ENCODE data around the gene YKT6. TPM values are rescaled to one million over a fixed set of nuclear protein-coding genes. Genes with fewer than 3 reads are reported as not detected.

Gene YKT6
- total RNA-seq, 1 donor from 2014 or later = 82.5 TPM

GRCh38 chr7:44158873-44159631 lies 41.7 kb upstream of the YKT6 start:
- H3K27ac Mint-ChIP-seq = no peak overlapping the region
- TF ChIP-seq CTCF (IDR thresholded peaks at IDR 0.05; ENCODE audit: unreplicated experiment) = no peak
- no peak overlapping the region for H3K4me3 Mint-ChIP-seq (ENCODE audit: low read depth)
- no peak for DNase-seq (ENCODE audit: low spot score, unreplicated experiment)
- no peaks in the 10 kb centered on the region for H3K27me3 Mint-ChIP-seq
- no peaks in the 10 kb centered on the region for H3K36me3 Mint-ChIP-seq (ENCODE audit: insufficient read depth)
- H3K4me1 Mint-ChIP-seq (ENCODE audit: low read depth) = no peaks in the 10 kb centered on the region
- H3K9me3 Mint-ChIP-seq (ENCODE audit: low read depth) = no peaks in the 10 kb centered on the region

- Mint-ChIP-seq H3K4me3 (ENCODE audit: low read depth) (no peak overlapping the region), H3K9me3 (ENCODE audit: low read depth) (no peaks in the 10 kb centered on the region), H3K27ac (no peak overlapping the region), H3K27me3 (no peaks in the 10 kb centered on the region), H3K36me3 (ENCODE audit: insufficient read depth) (no peaks in the 10 kb centered on the region), H3K4me1 (ENCODE audit: low read depth) (no peaks in the 10 kb centered on the region)
- no peak for DNase-seq (ENCODE audit: low spot score, unreplicated experiment)
- TF ChIP-seq CTCF (IDR thresholded peaks at IDR 0.05; ENCODE audit: unreplicated experiment) = no peak
Measured at GRCh38 chr7:44159824-44160630, 40.8 kb upstream of the YKT6 start.

GRCh38 chr7:44161371-44161770 lies 39.4 kb upstream of the YKT6 start:
- H3K4me3 Mint-ChIP-seq (ENCODE audit: low read depth) = no peak overlapping the region
- H3K36me3 Mint-ChIP-seq (ENCODE audit: insufficient read depth) = no peaks in the 10 kb centered on the region
- H3K9me3 Mint-ChIP-seq (ENCODE audit: low read depth) = peaks cover 5% of the 10 kb centered on the region
- TF ChIP-seq CTCF (IDR thresholded peaks at IDR 0.05; ENCODE audit: unreplicated experiment) = no peak
- H3K4me1 Mint-ChIP-seq (ENCODE audit: low read depth) = no peaks in the 10 kb centered on the region
- no peak overlapping the region for H3K27ac Mint-ChIP-seq
- DNase-seq (ENCODE audit: low spot score, unreplicated experiment) = no peak
- H3K27me3 Mint-ChIP-seq = no peaks in the 10 kb centered on the region

GRCh38 chr7:44162179-44162578 lies 38.6 kb upstream of the YKT6 start:
- Mint-ChIP-seq H3K27ac (no peak overlapping the region), H3K27me3 (no peaks in the 10 kb centered on the region), H3K36me3 (ENCODE audit: insufficient read depth) (no peaks in the 10 kb centered on the region), H3K4me1 (ENCODE audit: low read depth) (peaks cover under 1% of the 10 kb centered on the region), H3K4me3 (ENCODE audit: low read depth) (no peak overlapping the region), H3K9me3 (ENCODE audit: low read depth) (peaks cover 5% of the 10 kb centered on the region)
- no peak for TF ChIP-seq CTCF (IDR thresholded peaks at IDR 0.05; ENCODE audit: unreplicated experiment)
- no peak for DNase-seq (ENCODE audit: low spot score, unreplicated experiment)

GRCh38 chr7:44162785-44163395 lies 37.9 kb upstream of the YKT6 start:
- peaks cover 5% of the 10 kb centered on the region for H3K9me3 Mint-ChIP-seq (ENCODE audit: low read depth)
- no peak overlapping the region for H3K4me3 Mint-ChIP-seq (ENCODE audit: low read depth)
- DNase-seq (ENCODE audit: low spot score, unreplicated experiment) = no peak
- TF ChIP-seq CTCF (IDR thresholded peaks at IDR 0.05; ENCODE audit: unreplicated experiment) = no peak
- H3K4me1 Mint-ChIP-seq (ENCODE audit: low read depth) = peaks cover 4% of the 10 kb centered on the region
- H3K27ac Mint-ChIP-seq = no peak overlapping the region
- H3K27me3 Mint-ChIP-seq = no peaks in the 10 kb centered on the region
- no peaks in the 10 kb centered on the region for H3K36me3 Mint-ChIP-seq (ENCODE audit: insufficient read depth)

Data from progenitor cell of endocrine pancreas (in vitro differentiated cells).